DND-41 (cell line): ENCODE results near the gene CFHR5.
"Not testable (repeated sequence)": the region's sequence is repeated elsewhere in the genome, so short reads cannot be mapped to it uniquely, and the experiment has no call there.

Experiments
- ATAC-seq: fragments of 200-7000 bp; cut with Tn5 transposase; 3 replicates; pipeline ENCODE4 v1.9.1; 2021; ENCODE audit warnings: low read depth; ENCODE audit not compliant: insufficient read depth
- DNase-seq: peaks from one replicate; pipeline ENCODE4 v3.0.0-alpha.2; 2020
- H2AFZ ChIP-seq: 2 replicates; pipeline ENCODE4 v1.6.0; 2012; ENCODE audit warnings: low read depth, low read length
- H3K27ac ChIP-seq: 2 replicates; pipeline ENCODE4 v1.5.1; 2012; ENCODE audit warnings: low read length, inconsistent platforms
- H3K27me3 ChIP-seq: fragments of 200-600 bp; sonication (generic); 2 replicates; pipeline ENCODE4 v1.6.0; 2012; ENCODE audit warnings: low read length, mild to moderate bottlenecking, inconsistent platforms; ENCODE audit not compliant: insufficient read depth, poor library complexity
- H3K36me3 ChIP-seq: 2 replicates; pipeline ENCODE4 v1.5.1; 2012; ENCODE audit warnings: low read length, inconsistent platforms; ENCODE audit not compliant: insufficient read depth
- H3K4me1 ChIP-seq: 2 replicates; pipeline ENCODE4 v1.5.1; 2012; ENCODE audit warnings: mild to moderate bottlenecking, low read length; ENCODE audit not compliant: insufficient read depth
- H3K4me2 ChIP-seq: 2 replicates; pipeline ENCODE4 v1.6.0; 2012; ENCODE audit warnings: mild to moderate bottlenecking, moderate library complexity, low read length, inconsistent platforms; ENCODE audit not compliant: insufficient read depth
- H3K4me3 ChIP-seq, 2 experiments: fragments of 200-600 bp in 1 of 2; shearing (Covaris generic) in 1 of 2; 2 replicates each; pipeline ENCODE4 v1.5.1; 2012 to 2016; ENCODE audit warnings: inconsistent platforms in 2 of 2, low read length in 2 of 2, mild to moderate bottlenecking in 2 of 2, low read depth in 1 of 2, moderate library complexity in 1 of 2
- H3K79me2 ChIP-seq: 2 replicates; pipeline ENCODE4 v1.6.0; 2012; ENCODE audit warnings: low read length, inconsistent platforms; ENCODE audit not compliant: insufficient read depth
- H3K9ac ChIP-seq: 2 replicates; pipeline ENCODE4 v1.6.0; 2012; ENCODE audit warnings: low read depth, mild to moderate bottlenecking, inconsistent platforms, low read length, moderate library complexity
- H3K9me3 ChIP-seq: 2 replicates; pipeline ENCODE4 v1.5.1; 2012; ENCODE audit warnings: low read length, moderate library complexity, mild to moderate bottlenecking, inconsistent platforms; ENCODE audit not compliant: insufficient read depth, severe bottlenecking
- H4K20me1 ChIP-seq: 2 replicates; pipeline ENCODE4 v1.6.0; 2012; ENCODE audit warnings: low read length; ENCODE audit not compliant: insufficient read depth
- CTCF ChIP-seq: IDR thresholded peaks from 2 replicates; pipeline ENCODE4 v1.5.1; 2012; ENCODE audit warnings: borderline replicate concordance, low read length, moderate library complexity, mild to moderate bottlenecking; ENCODE audit not compliant: poor library complexity, severe bottlenecking; ENCODE audit errors: extremely low read depth
- EZH2 ChIP-seq: IDR thresholded peaks from 3 replicates; pipeline ENCODE4 v1.6.1; 2012; ENCODE audit warnings: borderline replicate concordance, low read depth, mild to moderate bottlenecking, moderate library complexity, low read length, inconsistent platforms; ENCODE audit not compliant: severe bottlenecking

CFHR5 gene

GRCh38 chr1:196991919-196992651 is 14.7 kb downstream of the CFHR5 start:
- not testable (repeated sequence) for H3K27ac ChIP-seq, ATAC-seq, H3K4me3 ChIP-seq, H4K20me1 ChIP-seq, H3K9ac ChIP-seq, H3K4me1 ChIP-seq, H3K27me3 ChIP-seq, H3K79me2 ChIP-seq, DNase-seq, H3K4me2 ChIP-seq, H2AFZ ChIP-seq, H3K9me3 ChIP-seq, H3K36me3 ChIP-seq

GRCh38 chr1:196993916-196994315 is 16.6 kb downstream of the CFHR5 start:
- DNase-seq (no peak), ATAC-seq (no peak)
- H3K9me3 ChIP-seq = no peaks in the 10 kb centered on the region
- no peak overlapping the region for H2AFZ ChIP-seq
- H3K4me1 ChIP-seq = no peaks in the 10 kb centered on the region
- H3K9ac ChIP-seq = no peak overlapping the region
- H4K20me1 ChIP-seq = no peaks in the 10 kb centered on the region
- H3K4me2 ChIP-seq = no peak overlapping the region
- no peak overlapping the region for H3K27ac ChIP-seq
- no peaks in the 10 kb centered on the region for H3K27me3 ChIP-seq
- H3K4me3 ChIP-seq = no peak overlapping the region
- no peaks in the 10 kb centered on the region for H3K36me3 ChIP-seq
- TF ChIP-seq EZH2 (no peak), CTCF (no peak)
- no peaks in the 10 kb centered on the region for H3K79me2 ChIP-seq

GRCh38 chr1:196997423-196997822 is 20.1 kb downstream of the CFHR5 start:
- TF ChIP-seq CTCF = no peak
- TF ChIP-seq EZH2 = no peak
- H4K20me1 ChIP-seq = no peaks in the 10 kb centered on the region
- H3K27ac ChIP-seq = no peak overlapping the region
- no peaks in the 10 kb centered on the region for H3K36me3 ChIP-seq
- no peak overlapping the region for H3K4me2 ChIP-seq
- no peak for ATAC-seq
- no peak for DNase-seq
- H3K4me3 ChIP-seq = no peak overlapping the region
- no peaks in the 10 kb centered on the region for H3K4me1 ChIP-seq
- no peaks in the 10 kb centered on the region for H3K79me2 ChIP-seq
- no peaks in the 10 kb centered on the region for H3K27me3 ChIP-seq
- no peaks in the 10 kb centered on the region for H3K9me3 ChIP-seq
- no peak overlapping the region for H3K9ac ChIP-seq
- H2AFZ ChIP-seq = no peak overlapping the region

- Histone ChIP-seq H3K9ac (no peak overlapping the region), H3K36me3 (no peaks in the 10 kb centered on the region)
- ATAC-seq = no peak
Observed at GRCh38 chr1:197001828-197002227, 24.5 kb downstream of the CFHR5 start.

More at GRCh38 chr1:197001828-197002227, 24.5 kb downstream of the CFHR5 start:
- Histone ChIP-seq H4K20me1 (no peaks in the 10 kb centered on the region), H3K9me3 (no peaks in the 10 kb centered on the region), H3K27ac (no peak overlapping the region), H2AFZ (no peak overlapping the region), H3K79me2 (no peaks in the 10 kb centered on the region), H3K4me1 (no peaks in the 10 kb centered on the region), H3K4me3 (no peak overlapping the region), H3K27me3 (no peaks in the 10 kb centered on the region), H3K4me2 (no peak overlapping the region)
- DNase-seq = no peak
- TF ChIP-seq EZH2 (no peak), CTCF (no peak)
